Measurements from ENCODE around the gene IER3. TPM values are rescaled to one million over a fixed set of nuclear protein-coding genes. Genes with fewer than 3 reads are reported as not detected.
A peak's percentile ranks its signal among the peaks of the same experiment; 100 is the strongest.
"Not testable (repeated sequence)": the region's sequence is repeated elsewhere in the genome, so short reads cannot be mapped to it uniquely, and the experiment has no call there.

The IER3 gene
- total RNA-seq, 2 donors from 2014 or later = 128 to 346 TPM

- not testable (repeated sequence) for DNase-seq (ENCODE audit: low spot score); H3K36me3 Mint-ChIP-seq; H3K4me3 Mint-ChIP-seq; ATAC-seq; H3K9me3 Mint-ChIP-seq
- H3K4me1 Mint-ChIP-seq (ENCODE audit: low read depth in 2 of 2) = peaks cover 43 to 45% of the 10 kb centered on the region in 2 donors
- H3K27ac Mint-ChIP-seq = peak overlapping the region; percentile 24 to 75
- H3K27me3 Mint-ChIP-seq = peaks cover 10 to 13% of the 10 kb centered on the region in 2 donors
Observed at GRCh38 chr6:30764490-30765043, 20.2 kb upstream of the IER3 start.

- Mint-ChIP-seq H3K27ac (peak overlapping the region; percentile 24 to 75), H3K4me3 (no peak overlapping the region), H3K36me3 (no peaks in the 10 kb centered on the region), H3K4me1 (ENCODE audit: low read depth in 2 of 2) (peaks cover 39 to 41% of the 10 kb centered on the region in 2 donors), H3K27me3 (peaks cover 10 to 13% of the 10 kb centered on the region in 2 donors), H3K9me3 (no peaks in the 10 kb centered on the region)
- ATAC-seq = no peak
- no peak for DNase-seq (ENCODE audit: low spot score)
Observed at GRCh38 chr6:30763618-30764489, 19.5 kb upstream of the IER3 start.

GRCh38 chr6:30763155-30763617, 18.8 kb upstream of the IER3 start:
- H3K4me1 Mint-ChIP-seq (ENCODE audit: low read depth in 2 of 2) = peaks cover 36 to 38% of the 10 kb centered on the region in 2 donors
- no peak overlapping the region for H3K4me3 Mint-ChIP-seq
- peak overlapping the region; percentile 24 to 75 for H3K27ac Mint-ChIP-seq

GRCh38 chr6:30761791-30762429, 17.6 kb upstream of the IER3 start:
- no peak overlapping the region for H3K27ac Mint-ChIP-seq
- ATAC-seq (no peak), DNase-seq (ENCODE audit: low spot score) (no peak)
- H3K27me3 Mint-ChIP-seq = peaks cover 12 to 13% of the 10 kb centered on the region in 2 donors
- H3K9me3 Mint-ChIP-seq = no peaks in the 10 kb centered on the region
- no peak overlapping the region for H3K4me3 Mint-ChIP-seq
- H3K36me3 Mint-ChIP-seq = no peaks in the 10 kb centered on the region
- H3K4me1 Mint-ChIP-seq (ENCODE audit: low read depth in 2 of 2) = peaks cover 31 to 32% of the 10 kb centered on the region in 2 donors

More at GRCh38 chr6:30763155-30763617, 18.8 kb upstream of the IER3 start:
- no peaks in the 10 kb centered on the region for H3K36me3 Mint-ChIP-seq
- ATAC-seq = no peak
- H3K27me3 Mint-ChIP-seq = peaks cover 10 to 13% of the 10 kb centered on the region in 2 donors
- no peak for DNase-seq (ENCODE audit: low spot score)
- H3K9me3 Mint-ChIP-seq = no peaks in the 10 kb centered on the region

GRCh38 chr6:30760549-30760948, 16.2 kb upstream of the IER3 start:
- ATAC-seq = no peak
- DNase-seq (ENCODE audit: low spot score) = no peak
- Mint-ChIP-seq H3K27me3 (peaks cover 12 to 13% of the 10 kb centered on the region in 2 donors), H3K4me3 (no peak overlapping the region), H3K9me3 (no peaks in the 10 kb centered on the region), H3K36me3 (no peaks in the 10 kb centered on the region), H3K4me1 (ENCODE audit: low read depth in 2 of 2) (peaks cover 24% of the 10 kb centered on the region in 2 donors), H3K27ac (no peak overlapping the region)

GRCh38 chr6:30759575-30760239, 15.4 kb upstream of the IER3 start:
- Mint-ChIP-seq H3K27me3 (peaks cover 12 to 13% of the 10 kb centered on the region in 2 donors), H3K27ac (no peak overlapping the region), H3K9me3 (no peaks in the 10 kb centered on the region), H3K36me3 (no peaks in the 10 kb centered on the region), H3K4me1 (ENCODE audit: low read depth in 2 of 2) (peaks cover 24% of the 10 kb centered on the region in 2 donors), H3K4me3 (no peak overlapping the region)
- DNase-seq (ENCODE audit: low spot score) (no peak), ATAC-seq (no peak)

- DNase-seq (ENCODE audit: low spot score) (no peak), ATAC-seq (no peak)
- Mint-ChIP-seq H3K27me3 (peaks cover 0 to 2% of the 10 kb centered on the region in 2 donors), H3K4me3 (no peak overlapping the region), H3K4me1 (ENCODE audit: low read depth in 2 of 2) (peaks cover 12 to 16% of the 10 kb centered on the region in 2 donors), H3K36me3 (no peaks in the 10 kb centered on the region), H3K27ac (peak overlapping the region in 1 of 2 donors; percentile 32), H3K9me3 (no peaks in the 10 kb centered on the region)
Observed at GRCh38 chr6:30757261-30757904, 13.0 kb upstream of the IER3 start.

GRCh38 chr6:30756405-30757003, 12.2 kb upstream of the IER3 start:
- H3K27ac Mint-ChIP-seq = peak overlapping the region in 1 of 2 donors; percentile 32
- not testable (repeated sequence) for DNase-seq (ENCODE audit: low spot score); H3K27me3 Mint-ChIP-seq; H3K9me3 Mint-ChIP-seq; H3K4me3 Mint-ChIP-seq; ATAC-seq; H3K36me3 Mint-ChIP-seq
- H3K4me1 Mint-ChIP-seq (ENCODE audit: low read depth in 2 of 2) = peaks cover 12 to 19% of the 10 kb centered on the region in 2 donors

GRCh38 chr6:30754631-30755030, 10.3 kb upstream of the IER3 start:
- Mint-ChIP-seq H3K4me3 (no peak overlapping the region), H3K9me3 (no peaks in the 10 kb centered on the region), H3K27ac (no peak overlapping the region), H3K27me3 (peaks cover 0 to 2% of the 10 kb centered on the region in 2 donors), H3K4me1 (ENCODE audit: low read depth in 2 of 2) (peaks cover 12 to 19% of the 10 kb centered on the region in 2 donors), H3K36me3 (no peaks in the 10 kb centered on the region)
- ATAC-seq = no peak
- DNase-seq (ENCODE audit: low spot score) = no peak

GRCh38 chr6:30752157-30752927, 8.0 kb upstream of the IER3 start:
- ATAC-seq = peak; percentile 17 to 61

GRCh38 chr6:30750379-30750668, 6.0 kb upstream of the IER3 start:
- no peak overlapping the region for H3K27ac Mint-ChIP-seq
- no peaks in the 10 kb centered on the region for H3K36me3 Mint-ChIP-seq
- ATAC-seq (no peak), DNase-seq (ENCODE audit: low spot score) (no peak)
- no peak overlapping the region for H3K4me3 Mint-ChIP-seq
- no peaks in the 10 kb centered on the region for H3K9me3 Mint-ChIP-seq
- no peaks in the 10 kb centered on the region for H3K27me3 Mint-ChIP-seq
- peaks cover 7 to 22% of the 10 kb centered on the region in 2 donors for H3K4me1 Mint-ChIP-seq (ENCODE audit: low read depth in 2 of 2)

More at GRCh38 chr6:30752157-30752927, 8.0 kb upstream of the IER3 start:
- Mint-ChIP-seq H3K4me1 (ENCODE audit: low read depth in 2 of 2) (peaks cover 6 to 21% of the 10 kb centered on the region in 2 donors), H3K4me3 (no peak overlapping the region), H3K27me3 (peaks cover 0 to 2% of the 10 kb centered on the region in 2 donors), H3K9me3 (no peaks in the 10 kb centered on the region), H3K36me3 (no peaks in the 10 kb centered on the region), H3K27ac (no peak overlapping the region)
- DNase-seq (ENCODE audit: low spot score) = no peak
